ENCODE results near the gene METTL25B.

GRCh38 chr1:156775799-156776198 lies 47.5 kb downstream of the METTL25B start:
- TF ChIP-seq CTCF (IDR thresholded peaks at IDR 0.05) (no peak), POLR2AphosphoS5 (IDR thresholded peaks at IDR 0.05) (no peak)

Data from stomach (tissue), 4 donors.